Hepatocyte (in vitro differentiated cells): ENCODE measurements around the gene KAT5. TPM values are rescaled to one million over a fixed set of nuclear protein-coding genes. Genes with fewer than 3 reads are reported as not detected.

Experiments used
- DNase-seq: peaks from one replicate; pipeline ENCODE4 v3.0.0-alpha.2; 2016; ENCODE audit warnings: low spot score
- H2AFZ ChIP-seq: fragments of 200-600 bp; sonication (generic); 2 replicates; pipeline ENCODE4 v1.6.0; 2016; ENCODE audit warnings: antibody characterized with exemption, mild to moderate bottlenecking
- H3K27ac ChIP-seq: fragments of 200-600 bp; sonication (generic); 2 replicates; pipeline ENCODE4 v1.5.1; 2016; ENCODE audit warnings: mild to moderate bottlenecking
- H3K27me3 ChIP-seq: fragments of 200-600 bp; sonication (generic); 2 replicates; pipeline ENCODE4 v1.6.1; 2016
- H3K36me3 ChIP-seq: fragments of 200-600 bp; sonication (generic); replicated peaks from 2 replicates; pipeline ENCODE4 v1.5.1; 2016; ENCODE audit warnings: low read depth; ENCODE audit not compliant: insufficient read depth
- H3K4me1 ChIP-seq: fragments of 200-600 bp; sonication (generic); 2 replicates; pipeline ENCODE4 v1.5.1; 2016; ENCODE audit warnings: mild to moderate bottlenecking, moderate library complexity; ENCODE audit not compliant: insufficient read depth
- H3K4me2 ChIP-seq: fragments of 200-600 bp; sonication (generic); 2 replicates; pipeline ENCODE4 v1.6.0; 2016
- H3K4me3 ChIP-seq: fragments of 200-600 bp; sonication (generic); 2 replicates; pipeline ENCODE4 v1.5.1; 2016; ENCODE audit warnings: mild to moderate bottlenecking
- H3K79me2 ChIP-seq: fragments of 200-600 bp; sonication (generic); 2 replicates; pipeline ENCODE4 v1.6.0; 2017; ENCODE audit warnings: mild to moderate bottlenecking
- H3K9me2 ChIP-seq: fragments of 200-600 bp; sonication (generic); replicated peaks from 2 replicates; pipeline ENCODE4 v1.6.0; 2017; ENCODE audit warnings: mild to moderate bottlenecking; ENCODE audit not compliant: insufficient read depth
- H3K9me3 ChIP-seq: fragments of 200-600 bp; sonication (generic); 2 replicates; pipeline ENCODE4 v1.5.1; 2016; ENCODE audit warnings: low read depth, mild to moderate bottlenecking
- H4K20me1 ChIP-seq: fragments of 200-600 bp; sonication (generic); 2 replicates; pipeline ENCODE4 v1.6.0; 2016; ENCODE audit warnings: mild to moderate bottlenecking; ENCODE audit not compliant: insufficient read depth, poor library complexity, severe bottlenecking
- CTCF ChIP-seq: fragments of 200-600 bp; sonication (generic); IDR thresholded peaks from 2 replicates; pipeline ENCODE4 v1.5.1; 2016; ENCODE audit warnings: antibody characterized with exemption, mild to moderate bottlenecking; ENCODE audit not compliant: poor library complexity
- EZH2 ChIP-seq: fragments of 200-600 bp; sonication (generic); IDR thresholded peaks from 2 replicates; pipeline ENCODE4 v1.6.1; 2016; ENCODE audit warnings: antibody characterized with exemption, mild to moderate bottlenecking, borderline replicate concordance
- EZH2phosphoT487 ChIP-seq: fragments of 200-600 bp; sonication (generic); IDR thresholded peaks from one replicate; pipeline ENCODE4 v1.6.1; 2018; ENCODE audit warnings: antibody characterized with exemption, mild to moderate bottlenecking, low read depth, moderate library complexity; ENCODE audit not compliant: unreplicated experiment, severe bottlenecking
- WGBS: methylation state at CpG from one replicate; pipeline ENCODE4 v1.1.6; 2016; ENCODE audit warnings: low lambda C conversion rate; ENCODE audit errors: missing lambda C conversion rate; 5-methylcytosine and 5-hydroxymethylcytosine counted together
- polyA plus RNA-seq: library from polyadenylated mRNA; unstranded; fragments of >200 nt; fragmentation: Nextera tagmentation; extraction: Ambion mirVana; gene quantifications from 2 replicates; pipeline ENCODE4 v1.2.1, GENCODE V29; 2016
- total RNA-seq: library from RNA; depleted of rRNA; stranded (reverse); fragments of >200 nt; gene quantifications from 2 replicates; pipeline ENCODE4 v1.2.3, GENCODE V29; 2014

KAT5 gene
- total and polyA plus RNA-seq, 2 experiments from 2014 or later, result 41.7 to 53.1 TPM

- DNase-seq, result no peak
- WGBS, result 93% methylated on average over 5 of the region's 5 CpGs
- H3K9me2 ChIP-seq, result no peaks in the 10 kb centered on the region
- H3K9me3 ChIP-seq, result no peaks in the 10 kb centered on the region
- H4K20me1 ChIP-seq, result no peaks in the 10 kb centered on the region
- no peak overlapping the region for H2AFZ ChIP-seq
- no peak overlapping the region for H3K4me3 ChIP-seq
- no peaks in the 10 kb centered on the region for H3K36me3 ChIP-seq
- H3K4me2 ChIP-seq, result no peak overlapping the region
- no peaks in the 10 kb centered on the region for H3K79me2 ChIP-seq
- H3K4me1 ChIP-seq, result no peaks in the 10 kb centered on the region
- H3K27me3 ChIP-seq, result no peaks in the 10 kb centered on the region
- TF ChIP-seq EZH2, result no peak
- TF ChIP-seq EZH2phosphoT487, result no peak
- TF ChIP-seq CTCF, result no peak
- no peak overlapping the region for H3K27ac ChIP-seq
These were observed 15.1 kb upstream of the KAT5 start for GRCh38 chr11:65696802-65697552.

- Histone ChIP-seq H3K9me2 (no peaks in the 10 kb centered on the region), H4K20me1 (no peaks in the 10 kb centered on the region), H3K27ac (no peak overlapping the region), H3K4me2 (no peak overlapping the region), H2AFZ (no peak overlapping the region), H3K9me3 (no peaks in the 10 kb centered on the region), H3K27me3 (no peaks in the 10 kb centered on the region), H3K4me1 (no peaks in the 10 kb centered on the region), H3K36me3 (no peaks in the 10 kb centered on the region), H3K79me2 (no peaks in the 10 kb centered on the region), H3K4me3 (no peak overlapping the region)
- no peak for DNase-seq
- 67% methylated on average over 8 of the region's 8 CpGs for WGBS
- TF ChIP-seq CTCF (no peak), EZH2 (no peak), EZH2phosphoT487 (no peak)
These were observed 13.8 kb upstream of the KAT5 start for GRCh38 chr11:65698205-65698604.

- no peak overlapping the region for H3K4me2 ChIP-seq
These were observed 12.7 kb upstream of the KAT5 start for GRCh38 chr11:65699306-65699705.

More at GRCh38 chr11:65699306-65699705, 12.7 kb upstream of the KAT5 start:
- no peaks in the 10 kb centered on the region for H3K4me1 ChIP-seq
- TF ChIP-seq EZH2 (no peak), EZH2phosphoT487 (no peak), CTCF (no peak)
- H3K27me3 ChIP-seq, result no peaks in the 10 kb centered on the region
- H3K9me3 ChIP-seq, result no peaks in the 10 kb centered on the region
- DNase-seq, result no peak
- H3K9me2 ChIP-seq, result no peaks in the 10 kb centered on the region
- no peaks in the 10 kb centered on the region for H3K36me3 ChIP-seq
- H3K27ac ChIP-seq, result no peak overlapping the region
- H4K20me1 ChIP-seq, result no peaks in the 10 kb centered on the region
- WGBS, result 73% methylated on average over 7 of the region's 7 CpGs
- H2AFZ ChIP-seq, result no peak overlapping the region
- H3K79me2 ChIP-seq, result no peaks in the 10 kb centered on the region
- no peak overlapping the region for H3K4me3 ChIP-seq
